GM18873 (cell line): Measurements from ENCODE around the gene ANKRD12.
"Not testable (repeated sequence)": the region's sequence is repeated elsewhere in the genome, so short reads cannot be mapped to it uniquely, and the experiment has no call there.

Experiments
- ATAC-seq: cut with Tn5 transposase; IDR thresholded peaks from one replicate; pipeline ENCODE4 v1.9.1; 2021; ENCODE audit warnings: mild to moderate bottlenecking, moderate library complexity, moderate number of reproducible peaks; ENCODE audit not compliant: unreplicated experiment, low FRiP score

The ANKRD12 gene

DNA sequence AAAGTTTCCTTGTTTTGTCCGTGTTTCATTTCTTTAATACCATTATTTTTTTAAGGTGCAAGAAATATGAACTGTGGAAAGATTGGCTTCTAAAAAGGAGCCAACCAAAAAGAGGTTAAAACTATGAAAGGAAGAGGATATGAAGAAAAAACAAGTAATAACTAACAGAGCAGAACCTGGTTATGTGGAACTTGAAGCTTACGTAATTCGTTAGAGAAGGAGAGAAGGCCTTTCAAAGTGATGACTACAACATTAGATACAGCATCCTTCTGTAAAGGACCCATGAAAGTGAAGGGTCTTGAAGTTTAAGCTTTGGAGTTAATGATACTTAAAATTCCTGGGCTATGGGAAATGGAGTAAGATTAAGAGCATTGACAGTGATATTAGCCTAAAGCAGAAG is 84.5 kb downstream of the ANKRD12 start:
- ATAC-seq, result no peak

GRCh38 chr18:9221661-9222060 is 85.1 kb downstream of the ANKRD12 start:
- ATAC-seq, result no peak

GRCh38 chr18:9223356-9223755 is 86.8 kb downstream of the ANKRD12 start:
- no peak for ATAC-seq

GRCh38 chr18:9226463-9226862 is 89.9 kb downstream of the ANKRD12 start:
- no peak for ATAC-seq

- no peak for ATAC-seq
Measured at GRCh38 chr18:9231852-9232486, 95.4 kb downstream of the ANKRD12 start.

DNA sequence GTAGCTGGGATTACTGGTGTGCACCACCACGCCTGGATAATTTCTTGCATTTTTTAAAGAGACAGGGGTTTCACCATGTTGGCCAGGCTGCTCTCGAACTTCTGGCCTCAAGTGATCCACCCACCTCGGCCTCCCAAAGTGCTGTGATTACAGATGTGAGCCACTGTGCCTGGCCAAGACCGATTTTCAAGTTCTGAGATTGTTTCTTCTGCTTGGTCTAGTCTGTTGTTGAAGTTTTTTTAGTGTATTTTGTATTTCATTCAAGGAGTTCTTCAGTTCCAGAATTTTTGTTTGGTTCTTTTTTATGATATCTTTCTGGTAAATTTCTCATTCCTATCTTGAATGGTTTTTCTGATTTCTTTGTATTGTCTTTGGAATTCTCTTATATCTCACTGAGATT is 96.4 kb downstream of the ANKRD12 start:
- no peak for ATAC-seq

GRCh38 chr18:9233771-9234440 is 97.3 kb downstream of the ANKRD12 start:
- no peak for ATAC-seq

DNA sequence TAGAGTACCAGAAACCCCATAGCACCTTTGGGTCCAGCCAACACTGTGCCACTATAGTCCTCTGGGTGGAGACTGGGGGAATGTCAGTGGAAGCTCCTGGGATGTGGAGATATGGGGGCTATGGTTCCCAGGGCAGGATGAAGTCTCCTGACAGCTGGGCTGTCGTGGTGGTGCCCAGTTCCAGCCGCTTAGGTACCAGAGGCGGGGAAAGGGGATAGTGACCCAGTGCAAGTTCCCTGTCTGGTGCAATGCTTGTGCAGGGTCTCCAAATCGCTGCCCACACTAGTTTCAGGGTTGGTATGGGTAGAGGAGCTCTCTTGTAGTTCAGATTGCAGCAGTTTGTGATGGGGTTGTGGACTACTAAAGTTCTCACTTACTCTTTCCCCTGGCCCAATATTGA is 97.9 kb downstream of the ANKRD12 start:
- no peak for ATAC-seq

GRCh38 chr18:9237981-9238380 is 101.4 kb downstream of the ANKRD12 start:
- no peak for ATAC-seq

GRCh38 chr18:9239720-9240119 is 103.1 kb downstream of the ANKRD12 start:
- no peak for ATAC-seq

GRCh38 chr18:9240270-9240669 is 103.7 kb downstream of the ANKRD12 start:
- no peak for ATAC-seq

DNA sequence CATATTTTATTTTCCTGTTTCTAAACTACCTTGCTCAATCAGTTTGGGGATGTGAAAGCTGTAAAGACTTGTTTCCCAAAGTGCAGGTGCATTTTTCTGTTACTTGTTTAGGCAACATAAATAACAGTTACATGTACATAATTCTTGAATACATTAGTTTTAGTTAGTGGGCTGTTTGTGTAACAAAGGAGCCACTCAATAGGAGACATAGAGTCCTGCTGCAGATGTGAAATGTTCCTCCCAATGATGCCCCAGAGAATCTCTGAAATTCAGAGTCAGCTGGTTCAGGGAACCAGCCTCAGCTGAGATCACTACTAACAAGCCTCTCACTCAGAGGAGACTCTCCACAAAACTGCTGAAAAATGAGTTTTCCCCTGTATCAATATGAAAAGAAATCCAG is 106.4 kb downstream of the ANKRD12 start:
- ATAC-seq, result no peak

- ATAC-seq, result no peak
Measured at GRCh38 chr18:9244376-9244775, 107.8 kb downstream of the ANKRD12 start.

- ATAC-seq, result no peak
Measured at GRCh38 chr18:9248661-9249060, 112.1 kb downstream of the ANKRD12 start.

GRCh38 chr18:9249254-9249653 is 112.7 kb downstream of the ANKRD12 start:
- ATAC-seq, result no peak

GRCh38 chr18:9259173-9259572 is 122.6 kb downstream of the ANKRD12 start:
- ATAC-seq, result no peak

DNA sequence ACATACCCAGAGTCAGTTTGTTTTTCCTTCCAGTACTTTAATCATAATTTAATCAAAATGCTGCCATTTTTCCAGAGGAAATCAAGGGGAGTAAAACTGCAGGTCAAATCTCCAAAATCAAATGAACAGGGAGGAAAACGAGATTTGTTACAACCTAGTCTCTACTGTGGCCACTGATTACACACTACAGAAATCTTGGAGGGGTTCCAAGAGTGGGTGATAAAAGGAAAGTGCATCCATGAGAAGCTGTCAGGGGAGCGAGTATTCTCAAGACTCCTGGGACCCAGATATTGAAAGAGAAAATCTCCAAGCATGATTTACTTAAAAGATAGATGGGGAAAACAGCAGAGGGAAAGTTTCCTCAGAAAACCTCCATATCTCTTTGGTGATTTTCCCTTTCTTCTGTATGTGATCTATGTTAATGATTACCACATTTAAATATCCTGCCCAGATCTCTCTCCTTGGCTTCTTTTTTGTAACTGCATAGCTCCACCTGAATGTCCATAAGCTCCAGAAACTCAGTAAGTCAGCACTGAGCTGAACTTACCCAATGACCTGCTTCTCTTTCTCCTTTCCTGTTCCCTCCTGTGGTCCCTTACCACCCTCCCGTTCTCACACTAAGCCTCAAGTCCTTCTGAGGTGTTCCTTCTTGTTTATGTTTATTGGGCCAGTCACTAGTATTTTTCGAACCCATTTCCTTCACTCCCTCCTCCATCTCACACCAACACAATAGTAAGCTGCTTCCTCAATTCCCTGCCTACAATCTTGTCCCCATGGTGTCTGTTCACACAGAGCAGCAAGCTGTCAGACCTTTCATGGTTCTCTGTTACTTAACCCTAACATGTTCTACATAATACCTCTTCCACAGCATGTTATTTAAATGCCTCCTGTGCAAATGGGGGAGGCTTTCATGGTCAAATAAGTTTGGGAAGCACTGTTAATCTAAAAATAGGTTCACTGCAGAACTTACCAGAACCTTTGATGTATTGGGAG is 124.1 kb downstream of the ANKRD12 start:
- no peak for ATAC-seq

DNA sequence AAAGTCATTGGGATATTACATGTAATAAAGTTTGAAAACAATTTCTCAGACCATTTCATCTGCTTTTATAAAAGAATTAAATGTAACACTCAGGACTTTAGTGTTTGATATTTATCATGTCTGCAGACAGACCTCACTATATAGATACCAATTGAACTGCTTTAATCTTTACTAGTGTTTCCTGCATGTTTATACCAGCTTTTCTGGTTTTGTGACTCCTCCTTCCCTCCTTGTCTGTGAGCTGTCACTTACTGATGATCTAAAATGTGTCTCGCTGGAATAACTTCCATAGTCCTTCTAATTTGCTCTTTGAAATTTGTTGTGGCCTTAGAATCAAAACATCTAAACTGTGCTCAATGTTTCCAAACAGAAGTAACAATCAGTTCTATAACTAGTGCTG is 126.7 kb downstream of the ANKRD12 start:
- no peak for ATAC-seq

DNA sequence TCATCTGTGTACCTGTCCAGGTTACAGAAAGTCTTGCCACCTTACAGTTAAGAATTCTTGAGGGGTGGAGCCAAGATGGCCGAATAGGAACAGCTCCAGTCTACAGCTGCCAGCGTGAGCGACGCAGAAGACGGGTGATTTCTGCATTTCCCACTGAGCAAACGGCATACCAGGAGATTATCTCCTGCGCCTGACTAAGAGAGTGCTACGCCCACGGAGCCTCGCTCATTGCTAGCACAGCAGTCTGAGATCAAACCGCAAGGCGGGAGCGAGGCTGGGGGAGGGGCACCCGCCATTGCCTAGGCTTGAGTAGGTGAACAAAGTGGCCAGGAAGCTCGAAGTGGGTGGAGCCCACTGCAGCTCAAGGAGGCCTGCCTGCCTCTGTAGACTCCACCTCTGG is 128.2 kb downstream of the ANKRD12 start:
- not testable (repeated sequence) for ATAC-seq

GRCh38 chr18:9273221-9273620 is 136.6 kb downstream of the ANKRD12 start:
- ATAC-seq, result no peak

DNA sequence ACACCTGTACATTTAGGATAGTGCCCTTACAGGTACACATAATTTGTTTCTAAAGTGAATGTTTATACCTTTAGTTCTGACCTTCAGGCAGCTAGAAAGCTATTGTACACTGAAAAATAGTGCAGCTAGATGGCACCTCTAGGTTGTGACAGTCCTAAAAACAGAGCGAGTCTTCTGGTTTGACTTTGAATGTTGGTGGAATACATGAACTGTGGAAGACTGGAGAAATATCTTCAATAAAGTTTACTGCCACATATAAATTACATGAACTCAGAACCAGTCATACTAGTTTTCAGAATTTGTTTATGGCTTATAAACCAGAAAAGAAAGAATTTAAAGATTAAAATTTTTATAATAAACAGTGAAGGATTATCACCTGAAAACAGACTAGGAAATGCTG is 139.3 kb downstream of the ANKRD12 start:
- no peak for ATAC-seq
